Measurements from ENCODE around the gene RFTN1.

The RFTN1 gene

GRCh38 chr3:16456784-16457415 lies 56.6 kb downstream of the RFTN1 start:
- Histone ChIP-seq H3K27me3 (ENCODE audit: control insufficient read depth, insufficient read depth, low read length) (no peaks in the 10 kb centered on the region), H3K4me3 (ENCODE audit: low read depth, low read length) (no peak overlapping the region), H3K36me3 (ENCODE audit: control insufficient read depth, insufficient read depth, low read length) (no peaks in the 10 kb centered on the region), H3K9ac (ENCODE audit: low read depth, low read length) (no peak overlapping the region), H3K9me3 (ENCODE audit: control insufficient read depth, insufficient read depth, low read length) (no peaks in the 10 kb centered on the region), H3K4me1 (ENCODE audit: control insufficient read depth, insufficient read depth, low read length) (peaks cover 15% of the 10 kb centered on the region)

GRCh38 chr3:16455966-16456365 lies 57.5 kb downstream of the RFTN1 start:
- H3K4me1 ChIP-seq (ENCODE audit: control insufficient read depth, insufficient read depth, low read length), result peaks cover 15% of the 10 kb centered on the region
- no peak overlapping the region for H3K9ac ChIP-seq (ENCODE audit: low read depth, low read length)
- H3K27me3 ChIP-seq (ENCODE audit: control insufficient read depth, insufficient read depth, low read length), result no peaks in the 10 kb centered on the region
- H3K4me3 ChIP-seq (ENCODE audit: low read depth, low read length), result no peak overlapping the region
- H3K36me3 ChIP-seq (ENCODE audit: control insufficient read depth, insufficient read depth, low read length), result no peaks in the 10 kb centered on the region
- no peaks in the 10 kb centered on the region for H3K9me3 ChIP-seq (ENCODE audit: control insufficient read depth, insufficient read depth, low read length)

GRCh38 chr3:16455001-16455400 lies 58.5 kb downstream of the RFTN1 start:
- Histone ChIP-seq H3K27me3 (ENCODE audit: control insufficient read depth, insufficient read depth, low read length) (no peaks in the 10 kb centered on the region), H3K9ac (ENCODE audit: low read depth, low read length) (no peak overlapping the region), H3K9me3 (ENCODE audit: control insufficient read depth, insufficient read depth, low read length) (no peaks in the 10 kb centered on the region), H3K36me3 (ENCODE audit: control insufficient read depth, insufficient read depth, low read length) (no peaks in the 10 kb centered on the region), H3K4me1 (ENCODE audit: control insufficient read depth, insufficient read depth, low read length) (peaks cover 15% of the 10 kb centered on the region), H3K4me3 (ENCODE audit: low read depth, low read length) (no peak overlapping the region)

GRCh38 chr3:16452261-16452660 lies 61.2 kb downstream of the RFTN1 start:
- Histone ChIP-seq H3K4me3 (ENCODE audit: low read depth, low read length) (no peak overlapping the region), H3K36me3 (ENCODE audit: control insufficient read depth, insufficient read depth, low read length) (no peaks in the 10 kb centered on the region)

GRCh38 chr3:16449369-16449768 lies 64.1 kb downstream of the RFTN1 start:
- H3K36me3 ChIP-seq (ENCODE audit: control insufficient read depth, insufficient read depth, low read length), result no peaks in the 10 kb centered on the region
- H3K9ac ChIP-seq (ENCODE audit: low read depth, low read length), result no peak overlapping the region
- H3K4me1 ChIP-seq (ENCODE audit: control insufficient read depth, insufficient read depth, low read length), result peaks cover 2% of the 10 kb centered on the region
- no peaks in the 10 kb centered on the region for H3K9me3 ChIP-seq (ENCODE audit: control insufficient read depth, insufficient read depth, low read length)
- no peaks in the 10 kb centered on the region for H3K27me3 ChIP-seq (ENCODE audit: control insufficient read depth, insufficient read depth, low read length)
- H3K4me3 ChIP-seq (ENCODE audit: low read depth, low read length), result no peak overlapping the region

More at GRCh38 chr3:16452261-16452660, 61.2 kb downstream of the RFTN1 start:
- H3K9ac ChIP-seq (ENCODE audit: low read depth, low read length), result no peak overlapping the region
- H3K4me1 ChIP-seq (ENCODE audit: control insufficient read depth, insufficient read depth, low read length), result peaks cover 15% of the 10 kb centered on the region
- no peaks in the 10 kb centered on the region for H3K27me3 ChIP-seq (ENCODE audit: control insufficient read depth, insufficient read depth, low read length)
- H3K9me3 ChIP-seq (ENCODE audit: control insufficient read depth, insufficient read depth, low read length), result no peaks in the 10 kb centered on the region

- Histone ChIP-seq H3K9ac (ENCODE audit: low read depth, low read length) (no peak overlapping the region), H3K4me1 (ENCODE audit: control insufficient read depth, insufficient read depth, low read length) (no peaks in the 10 kb centered on the region), H3K27me3 (ENCODE audit: control insufficient read depth, insufficient read depth, low read length) (no peaks in the 10 kb centered on the region), H3K4me3 (ENCODE audit: low read depth, low read length) (no peak overlapping the region), H3K36me3 (ENCODE audit: control insufficient read depth, insufficient read depth, low read length) (no peaks in the 10 kb centered on the region), H3K9me3 (ENCODE audit: control insufficient read depth, insufficient read depth, low read length) (no peaks in the 10 kb centered on the region)
Measured at GRCh38 chr3:16448639-16449070, 64.8 kb downstream of the RFTN1 start.

GRCh38 chr3:16447135-16447534 lies 66.4 kb downstream of the RFTN1 start:
- no peak overlapping the region for H3K9ac ChIP-seq (ENCODE audit: low read depth, low read length)
- H3K4me1 ChIP-seq (ENCODE audit: control insufficient read depth, insufficient read depth, low read length), result no peaks in the 10 kb centered on the region
- no peaks in the 10 kb centered on the region for H3K27me3 ChIP-seq (ENCODE audit: control insufficient read depth, insufficient read depth, low read length)
- H3K4me3 ChIP-seq (ENCODE audit: low read depth, low read length), result no peak overlapping the region
- H3K9me3 ChIP-seq (ENCODE audit: control insufficient read depth, insufficient read depth, low read length), result no peaks in the 10 kb centered on the region
- no peaks in the 10 kb centered on the region for H3K36me3 ChIP-seq (ENCODE audit: control insufficient read depth, insufficient read depth, low read length)

- Histone ChIP-seq H3K27me3 (ENCODE audit: control insufficient read depth, insufficient read depth, low read length) (no peaks in the 10 kb centered on the region), H3K36me3 (ENCODE audit: control insufficient read depth, insufficient read depth, low read length) (no peaks in the 10 kb centered on the region), H3K9me3 (ENCODE audit: control insufficient read depth, insufficient read depth, low read length) (no peaks in the 10 kb centered on the region), H3K4me3 (ENCODE audit: low read depth, low read length) (no peak overlapping the region), H3K9ac (ENCODE audit: low read depth, low read length) (no peak overlapping the region), H3K4me1 (ENCODE audit: control insufficient read depth, insufficient read depth, low read length) (no peaks in the 10 kb centered on the region)
Measured at GRCh38 chr3:16444344-16444743, 69.2 kb downstream of the RFTN1 start.

- no peaks in the 10 kb centered on the region for H3K36me3 ChIP-seq (ENCODE audit: control insufficient read depth, insufficient read depth, low read length)
- H3K27me3 ChIP-seq (ENCODE audit: control insufficient read depth, insufficient read depth, low read length), result no peaks in the 10 kb centered on the region
- H3K9ac ChIP-seq (ENCODE audit: low read depth, low read length), result no peak overlapping the region
- no peaks in the 10 kb centered on the region for H3K4me1 ChIP-seq (ENCODE audit: control insufficient read depth, insufficient read depth, low read length)
- H3K4me3 ChIP-seq (ENCODE audit: low read depth, low read length), result no peak overlapping the region
- H3K9me3 ChIP-seq (ENCODE audit: control insufficient read depth, insufficient read depth, low read length), result no peaks in the 10 kb centered on the region
Measured at GRCh38 chr3:16442730-16443129, 70.8 kb downstream of the RFTN1 start.

- Histone ChIP-seq H3K9ac (ENCODE audit: low read depth, low read length) (no peak overlapping the region), H3K4me1 (ENCODE audit: control insufficient read depth, insufficient read depth, low read length) (no peaks in the 10 kb centered on the region), H3K27me3 (ENCODE audit: control insufficient read depth, insufficient read depth, low read length) (no peaks in the 10 kb centered on the region), H3K4me3 (ENCODE audit: low read depth, low read length) (no peak overlapping the region), H3K36me3 (ENCODE audit: control insufficient read depth, insufficient read depth, low read length) (no peaks in the 10 kb centered on the region), H3K9me3 (ENCODE audit: control insufficient read depth, insufficient read depth, low read length) (no peaks in the 10 kb centered on the region)
Measured at GRCh38 chr3:16441371-16441875, 72.1 kb downstream of the RFTN1 start.

GRCh38 chr3:16439848-16440708 lies 73.4 kb downstream of the RFTN1 start:
- Histone ChIP-seq H3K9ac (ENCODE audit: low read depth, low read length) (no peak overlapping the region), H3K4me3 (ENCODE audit: low read depth, low read length) (no peak overlapping the region), H3K9me3 (ENCODE audit: control insufficient read depth, insufficient read depth, low read length) (no peaks in the 10 kb centered on the region), H3K36me3 (ENCODE audit: control insufficient read depth, insufficient read depth, low read length) (no peaks in the 10 kb centered on the region), H3K27me3 (ENCODE audit: control insufficient read depth, insufficient read depth, low read length) (no peaks in the 10 kb centered on the region), H3K4me1 (ENCODE audit: control insufficient read depth, insufficient read depth, low read length) (no peaks in the 10 kb centered on the region)

Data from iPS-15b (cell line).